T-helper 22 cell (primary cell): Measurements from ENCODE around the gene OBSCN.
"Not testable (repeated sequence)": the region's sequence is repeated elsewhere in the genome, so short reads cannot be mapped to it uniquely, and the experiment has no call there.

ENCODE experiments used
- DNase-seq: peaks from one replicate; pipeline ENCODE4 v3.0.0-alpha.2; 2020; ENCODE audit warnings: low read depth

The OBSCN gene

GRCh38 chr1:228259951-228260350, 52.1 kb downstream of the OBSCN start:
- DNase-seq = no peak

GRCh38 chr1:228261706-228262105, 53.9 kb downstream of the OBSCN start:
- DNase-seq = no peak

DNA sequence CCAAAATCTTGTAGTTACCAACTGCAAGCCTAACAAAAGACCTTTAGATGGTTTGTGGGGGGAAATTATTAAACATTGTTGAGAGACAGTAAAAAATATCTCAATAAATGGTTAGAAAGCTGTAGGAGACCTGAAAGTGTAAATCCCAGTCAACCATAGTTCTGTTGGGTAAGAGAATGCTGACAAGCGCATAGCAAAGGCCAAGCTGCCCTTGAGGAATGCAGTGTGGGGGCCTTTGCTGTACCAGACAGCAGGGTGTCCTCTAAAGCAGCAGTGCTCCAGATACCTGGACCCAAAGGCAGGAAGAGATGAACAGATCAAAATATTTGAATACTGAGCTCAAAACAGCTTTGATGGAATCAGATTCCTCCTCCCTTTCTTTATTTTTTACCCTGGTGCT, 54.6 kb downstream of the OBSCN start:
- no peak for DNase-seq

- DNase-seq = no peak
Observed at GRCh38 chr1:228263636-228264035, 55.8 kb downstream of the OBSCN start.

- DNase-seq = no peak
Observed at GRCh38 chr1:228264090-228264829, 56.4 kb downstream of the OBSCN start.

- DNase-seq = no peak
Observed at GRCh38 chr1:228265167-228265566, 57.3 kb downstream of the OBSCN start.

- DNase-seq = no peak
Observed at GRCh38 chr1:228267962-228268880, 60.4 kb downstream of the OBSCN start.

DNA sequence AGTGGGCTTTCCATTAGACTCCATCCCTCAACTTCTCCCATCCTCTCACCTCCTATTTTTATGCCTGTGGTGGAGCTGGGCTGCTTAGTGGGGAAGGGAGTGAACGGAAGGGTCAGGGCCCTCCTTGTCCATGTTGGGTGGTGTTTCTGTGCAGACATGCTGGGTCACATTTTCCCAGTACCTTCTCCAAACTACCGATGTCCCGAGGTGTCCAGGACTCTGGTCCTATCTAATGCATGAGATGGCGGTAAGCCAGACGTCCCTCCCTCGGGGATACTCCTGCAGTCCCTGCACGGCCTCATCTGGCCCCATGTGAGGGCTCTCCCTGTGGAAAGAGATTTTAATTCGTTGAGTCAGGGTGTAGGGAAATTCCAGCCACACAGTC, 61.0 kb downstream of the OBSCN start:
- DNase-seq = no peak

GRCh38 chr1:228269431-228269830, 61.6 kb downstream of the OBSCN start:
- DNase-seq = not testable (repeated sequence)

DNA sequence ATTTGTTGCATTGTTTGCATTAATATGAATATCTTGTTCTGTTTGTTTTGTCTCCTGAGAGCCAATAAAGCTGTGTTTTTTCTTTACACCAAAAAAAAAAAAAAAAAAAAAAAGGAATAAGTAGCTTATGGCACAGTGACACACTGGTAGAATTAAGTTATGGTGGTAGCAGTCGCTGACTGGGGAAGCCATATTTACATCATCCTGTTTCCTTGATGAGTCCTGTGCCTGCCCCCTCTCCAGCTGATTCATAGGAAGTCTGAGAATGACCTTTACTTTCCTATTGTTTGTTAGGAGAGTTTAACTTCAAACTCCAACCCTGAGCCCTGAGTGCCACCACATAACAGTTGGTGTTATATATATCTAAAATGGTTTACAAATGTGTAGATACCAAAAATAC, 62.2 kb downstream of the OBSCN start:
- DNase-seq = no peak

GRCh38 chr1:228271701-228272251, 63.9 kb downstream of the OBSCN start:
- DNase-seq = no peak

- no peak for DNase-seq
Observed at GRCh38 chr1:228272331-228272791, 64.5 kb downstream of the OBSCN start.

- no peak for DNase-seq
Observed at GRCh38 chr1:228272831-228273571, 65.2 kb downstream of the OBSCN start.

- no peak for DNase-seq
Observed at GRCh38 chr1:228273720-228274451, 66.0 kb downstream of the OBSCN start.

DNA sequence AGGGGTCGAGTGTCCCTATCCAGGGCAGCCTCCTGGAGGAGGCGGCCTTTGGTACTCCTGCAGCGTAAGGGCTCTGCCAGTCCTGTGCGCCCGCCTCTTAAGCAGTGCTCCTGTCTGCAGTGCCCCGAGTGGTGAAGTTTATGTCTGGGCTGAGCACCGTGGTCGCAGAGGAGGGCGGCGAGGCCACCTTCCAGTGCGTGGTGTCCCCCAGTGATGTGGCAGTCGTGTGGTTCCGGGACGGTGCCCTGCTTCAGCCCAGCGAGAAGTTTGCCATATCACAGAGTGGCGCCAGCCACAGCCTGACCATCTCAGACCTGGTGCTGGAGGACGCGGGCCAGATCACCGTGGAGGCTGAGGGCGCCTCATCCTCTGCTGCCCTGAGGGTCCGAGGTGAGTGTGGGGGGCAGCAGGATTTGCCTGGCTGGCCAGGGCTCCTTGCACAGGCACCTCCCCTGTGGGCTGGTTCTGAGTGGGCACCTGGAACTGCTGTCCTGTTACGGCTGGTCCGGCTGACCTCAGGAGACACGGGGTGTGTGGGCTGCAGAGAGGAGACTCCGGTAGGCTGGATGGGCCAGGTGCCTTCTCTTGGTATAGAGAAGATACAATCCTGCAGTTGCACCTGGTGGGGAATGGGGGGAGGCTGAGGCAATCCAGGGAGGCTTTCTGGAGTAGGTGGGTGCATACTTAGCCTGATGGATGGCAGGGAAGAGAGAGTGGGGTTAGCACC, 66.8 kb downstream of the OBSCN start:
- DNase-seq = no peak

DNA sequence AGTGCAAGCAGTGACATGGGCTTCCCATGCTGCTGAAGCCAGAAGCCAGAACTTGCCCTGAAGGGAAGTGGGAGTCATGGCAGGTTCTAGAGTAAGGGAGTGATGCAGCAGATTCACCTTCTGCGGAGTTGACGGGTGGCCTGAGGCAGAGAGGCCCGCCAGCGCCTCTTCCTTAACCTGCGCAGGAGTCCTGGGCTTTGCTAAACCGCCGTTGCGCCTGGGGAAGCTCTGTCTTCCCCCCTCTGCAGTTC, 67.3 kb downstream of the OBSCN start:
- no peak for DNase-seq

DNA sequence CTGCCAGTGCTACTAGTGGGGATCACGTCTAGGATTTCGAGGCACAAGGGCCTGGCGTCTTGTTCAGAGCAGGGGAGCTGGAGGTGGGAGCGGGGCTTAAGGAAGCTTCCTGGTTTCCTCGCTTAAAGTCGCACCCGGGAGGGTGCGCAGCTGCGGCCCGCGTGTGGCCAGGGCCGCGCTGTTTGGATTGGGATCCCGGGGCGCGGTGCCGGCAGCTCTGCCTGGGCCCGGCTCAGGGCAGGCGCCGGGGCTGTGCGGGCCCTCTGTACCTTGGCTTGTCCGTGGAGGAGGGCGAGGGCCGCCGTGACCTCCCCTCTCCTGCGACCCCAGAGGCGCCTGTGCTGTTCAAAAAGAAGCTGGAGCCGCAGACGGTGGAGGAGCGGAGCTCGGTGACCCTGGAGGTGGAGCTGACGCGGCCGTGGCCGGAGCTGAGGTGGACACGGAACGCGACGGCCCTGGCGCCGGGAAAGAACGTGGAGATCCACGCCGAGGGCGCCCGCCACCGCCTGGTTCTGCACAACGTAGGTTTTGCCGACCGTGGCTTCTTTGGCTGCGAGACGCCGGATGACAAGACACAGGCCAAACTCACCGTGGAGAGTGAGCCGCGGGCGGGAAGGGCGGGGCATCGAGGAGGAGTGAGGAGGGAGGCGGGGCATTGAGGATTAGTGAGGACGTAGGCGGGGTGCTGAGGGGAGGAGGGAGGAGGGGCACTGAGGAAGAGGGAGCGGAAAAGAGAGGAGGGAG, 67.8 kb downstream of the OBSCN start:
- DNase-seq = peak; percentile 81

- DNase-seq = no peak
Observed at GRCh38 chr1:228276174-228276831, 68.5 kb downstream of the OBSCN start.

GRCh38 chr1:228276901-228277490, 69.2 kb downstream of the OBSCN start:
- no peak for DNase-seq
